Stimulated activated CD4-positive, alpha-beta T cell treated with anti-CD3 and anti-CD28 coated beads, TNF-alpha, amount 100 ng/mL, for 4 hours (primary cell): ENCODE measurements around the gene SEMA3B.
"Not testable (repeated sequence)": the region's sequence is repeated elsewhere in the genome, so short reads cannot be mapped to it uniquely, and the experiment has no call there.

Source experiments
- DNase-seq, 3 experiments: peaks; one replicate each; pipeline ENCODE4 v3.0.0-alpha.2; 2020; ENCODE audit warnings: low read depth in 3 of 3

The SEMA3B gene

DNA sequence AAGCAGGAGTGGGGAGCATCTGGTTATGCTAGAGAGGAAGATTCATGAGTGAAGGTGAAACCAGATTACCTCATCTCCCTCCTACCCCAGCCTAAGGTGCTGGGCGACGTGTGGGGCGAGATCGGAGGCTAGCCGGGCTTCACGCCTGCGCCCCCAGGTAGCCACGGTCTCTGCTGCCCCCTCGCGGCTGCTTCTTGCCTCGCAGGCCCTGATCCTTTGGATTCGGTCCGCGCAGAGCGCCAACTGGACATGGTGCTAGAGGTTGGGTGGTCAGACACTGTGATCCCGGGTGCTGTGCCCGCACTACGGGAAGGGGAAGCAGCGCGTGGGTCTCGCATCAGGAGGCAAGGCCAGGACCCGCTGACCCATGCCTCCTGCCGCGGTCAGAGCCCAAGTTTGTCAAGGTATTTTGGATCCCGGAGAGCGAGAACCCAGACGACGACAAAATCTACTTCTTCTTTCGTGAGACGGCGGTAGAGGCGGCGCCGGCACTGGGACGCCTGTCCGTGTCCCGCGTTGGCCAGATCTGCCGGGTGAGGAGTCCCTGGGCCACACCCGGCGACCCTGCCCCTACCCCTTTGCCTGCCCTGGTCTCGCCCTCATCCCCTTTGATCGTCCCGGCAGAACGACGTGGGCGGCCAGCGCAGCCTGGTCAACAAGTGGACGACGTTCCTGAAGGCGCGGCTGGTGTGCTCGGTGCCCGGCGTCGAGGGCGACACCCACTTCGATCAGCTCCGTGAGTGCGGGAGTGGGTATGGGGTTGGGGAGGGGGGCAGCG is 4.2 kb downstream of the SEMA3B start:
- peak; percentile 72 to 86 (median 74) for DNase-seq

DNA sequence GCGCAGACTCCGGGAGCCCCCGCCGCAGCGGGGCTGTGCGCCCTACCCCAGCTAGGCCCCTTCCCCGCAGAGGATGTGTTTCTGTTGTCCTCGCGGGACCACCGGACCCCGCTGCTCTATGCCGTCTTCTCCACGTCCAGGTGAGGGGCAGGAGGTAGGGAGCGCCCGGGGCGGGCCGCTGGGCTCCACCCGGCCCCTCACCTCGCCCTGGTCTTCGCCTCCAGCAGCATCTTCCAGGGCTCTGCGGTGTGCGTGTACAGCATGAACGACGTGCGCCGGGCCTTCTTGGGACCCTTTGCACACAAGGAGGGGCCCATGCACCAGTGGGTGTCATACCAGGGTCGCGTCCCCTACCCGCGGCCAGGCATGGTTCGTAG is 4.7 kb downstream of the SEMA3B start:
- DNase-seq, result no peak

DNA sequence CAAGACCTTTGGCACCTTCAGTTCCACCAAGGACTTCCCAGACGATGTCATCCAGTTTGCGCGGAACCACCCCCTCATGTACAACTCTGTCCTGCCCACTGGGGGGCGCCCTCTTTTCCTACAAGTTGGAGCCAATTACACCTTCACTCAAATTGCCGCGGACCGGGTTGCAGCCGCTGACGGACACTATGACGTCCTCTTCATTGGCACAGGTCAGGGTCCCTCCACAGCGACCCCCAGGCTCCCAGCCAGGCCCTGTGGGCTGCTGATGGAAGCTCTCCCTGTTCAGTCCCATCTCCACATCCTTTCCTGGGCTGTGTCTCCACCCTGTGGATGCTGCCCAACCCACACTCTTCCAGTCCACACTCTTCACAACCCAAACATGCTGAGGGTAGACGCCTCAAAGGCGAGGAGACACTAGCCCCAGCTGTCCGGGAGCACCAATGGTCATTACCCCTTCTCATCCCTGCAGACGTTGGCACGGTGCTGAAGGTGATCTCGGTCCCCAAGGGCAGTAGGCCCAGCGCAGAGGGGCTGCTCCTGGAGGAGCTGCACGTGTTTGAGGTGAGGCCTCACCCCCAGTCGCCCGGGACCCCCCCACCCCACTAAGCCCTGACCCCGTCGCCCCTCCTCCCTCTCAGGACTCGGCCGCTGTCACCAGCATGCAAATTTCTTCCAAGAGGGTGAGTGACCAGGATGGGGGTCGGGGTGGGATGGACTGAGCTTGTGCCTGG is 5.6 kb downstream of the SEMA3B start:
- DNase-seq, result peak; percentile 40 to 55 (median 54)

DNA sequence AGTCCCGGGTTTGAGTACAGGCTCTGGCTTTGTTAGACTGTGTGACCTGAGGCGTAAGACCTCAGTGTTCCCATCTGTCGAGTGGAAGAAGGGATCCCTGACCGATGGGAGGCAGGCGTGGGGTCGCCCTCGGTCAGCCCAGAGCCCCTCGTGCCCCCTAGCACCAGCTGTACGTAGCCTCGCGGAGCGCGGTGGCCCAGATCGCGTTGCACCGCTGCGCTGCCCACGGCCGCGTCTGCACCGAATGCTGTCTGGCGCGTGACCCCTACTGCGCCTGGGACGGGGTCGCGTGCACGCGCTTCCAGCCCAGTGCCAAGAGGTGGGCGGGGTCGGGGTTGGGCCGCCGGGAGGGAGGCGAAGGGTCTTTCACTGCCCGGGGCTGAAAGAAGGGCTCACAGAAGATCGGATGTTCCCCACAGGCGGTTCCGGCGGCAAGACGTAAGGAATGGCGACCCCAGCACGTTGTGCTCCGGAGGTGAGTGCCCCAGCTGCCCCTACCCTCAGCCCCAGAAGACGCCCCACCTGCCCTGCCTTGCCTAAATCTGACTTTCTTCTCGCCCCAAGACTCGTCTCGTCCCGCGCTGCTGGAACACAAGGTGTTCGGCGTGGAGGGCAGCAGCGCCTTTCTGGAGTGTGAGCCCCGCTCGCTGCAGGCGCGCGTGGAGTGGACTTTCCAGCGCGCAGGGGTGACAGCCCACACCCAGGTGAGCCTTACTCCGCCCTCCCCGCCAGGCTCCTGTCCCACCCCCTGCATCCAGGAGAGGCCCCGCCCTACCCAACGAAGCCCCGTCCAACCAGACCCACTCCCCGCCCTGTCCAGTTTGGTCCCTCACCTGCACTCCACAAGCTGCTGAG is 6.4 kb downstream of the SEMA3B start:
- DNase-seq, result no peak

DNA sequence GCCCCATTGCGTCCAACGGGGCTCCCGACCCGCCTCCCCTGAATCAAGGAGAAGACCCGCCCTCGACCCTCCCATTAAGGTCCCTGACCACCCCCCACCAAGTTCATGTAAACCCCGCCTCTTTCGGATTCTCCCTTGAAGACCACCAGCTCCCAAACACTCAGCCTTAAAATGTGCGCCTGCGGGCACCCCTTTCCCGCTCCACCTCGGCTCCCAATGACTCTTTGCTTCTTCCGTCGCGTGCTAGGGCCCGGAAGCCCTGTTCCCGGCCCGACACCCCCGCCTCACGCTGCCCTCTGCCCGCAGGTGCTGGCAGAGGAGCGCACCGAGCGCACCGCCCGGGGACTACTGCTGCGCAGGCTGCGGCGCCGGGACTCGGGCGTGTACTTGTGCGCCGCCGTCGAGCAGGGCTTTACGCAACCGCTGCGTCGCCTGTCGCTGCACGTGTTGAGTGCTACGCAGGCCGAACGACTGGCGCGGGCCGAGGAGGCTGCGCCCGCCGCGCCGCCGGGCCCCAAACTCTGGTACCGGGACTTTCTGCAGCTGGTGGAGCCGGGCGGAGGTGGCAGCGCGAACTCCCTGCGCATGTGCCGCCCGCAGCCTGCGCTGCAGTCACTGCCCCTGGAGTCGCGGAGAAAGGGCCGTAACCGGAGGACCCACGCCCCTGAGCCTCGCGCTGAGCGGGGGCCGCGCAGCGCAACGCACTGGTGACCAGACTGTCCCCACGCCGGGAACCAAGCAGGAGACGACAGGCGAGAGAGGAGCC is 7.2 kb downstream of the SEMA3B start:
- DNase-seq, result no peak

DNA sequence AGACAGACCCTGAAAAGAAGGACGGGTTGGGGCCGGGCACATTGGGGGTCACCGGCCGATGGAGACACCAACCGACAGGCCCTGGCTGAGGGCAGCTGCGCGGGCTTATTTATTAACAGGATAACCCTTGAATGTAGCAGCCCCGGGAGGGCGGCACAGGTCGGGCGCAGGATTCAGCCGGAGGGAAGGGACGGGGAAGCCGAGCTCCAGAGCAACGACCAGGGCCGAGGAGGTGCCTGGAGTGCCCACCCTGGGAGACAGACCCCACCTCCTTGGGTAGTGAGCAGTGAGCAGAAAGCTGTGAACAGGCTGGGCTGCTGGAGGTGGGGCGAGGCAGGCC is 7.8 kb downstream of the SEMA3B start:
- DNase-seq, result no peak

DNA sequence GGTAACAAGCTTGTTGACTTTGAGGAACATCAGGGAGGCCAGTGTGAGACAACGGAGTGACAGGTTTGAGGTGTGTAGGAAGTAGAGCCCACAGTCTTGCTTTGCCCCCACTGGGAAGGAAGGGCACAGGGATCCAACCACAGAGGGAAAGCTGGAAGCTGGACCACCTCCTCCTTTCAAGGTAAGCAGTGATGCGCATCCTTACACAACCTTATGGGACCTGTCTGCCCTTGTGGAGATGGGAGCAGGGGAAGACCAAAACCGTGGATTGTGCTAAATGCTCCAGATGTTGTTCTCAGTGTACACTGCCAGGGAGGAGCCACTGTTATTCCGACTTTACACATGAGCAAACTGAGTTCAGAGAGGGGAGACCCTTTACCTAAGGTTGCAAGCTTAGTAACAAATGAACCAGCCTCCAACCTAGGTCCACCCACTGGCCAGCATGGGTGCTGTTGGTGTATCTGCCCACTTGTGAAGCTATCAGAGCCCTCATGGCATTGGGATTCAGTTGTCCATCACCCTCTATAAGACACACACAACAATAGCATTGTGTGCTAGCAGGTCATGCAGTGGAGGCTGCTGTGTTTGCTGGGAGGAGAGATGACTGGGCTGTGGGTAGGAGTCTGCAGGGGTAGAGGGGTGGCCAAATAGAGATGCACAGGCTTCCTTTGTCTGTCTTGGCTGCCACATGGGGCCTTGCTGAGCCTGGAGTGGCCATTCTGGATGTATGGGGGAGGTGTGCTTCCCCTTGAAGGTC is 9.4 kb downstream of the SEMA3B start:
- DNase-seq, result no peak

DNA sequence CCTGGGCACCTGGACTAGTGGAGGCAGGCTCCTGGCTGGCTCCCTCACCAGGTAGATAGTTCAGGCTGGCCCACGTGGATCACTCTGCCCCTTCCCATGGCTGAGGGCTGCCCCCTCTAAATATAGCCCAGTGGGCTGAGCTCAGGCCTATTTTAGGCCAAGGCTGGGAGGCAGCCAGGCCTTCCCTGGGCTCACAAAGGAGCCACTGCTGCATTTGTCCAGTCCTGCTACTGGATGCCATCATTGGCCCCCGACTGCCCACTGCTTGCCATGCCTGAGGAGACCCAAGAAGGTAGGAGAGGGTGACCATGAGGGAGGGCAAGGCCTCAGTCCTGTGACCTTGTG is 9.9 kb downstream of the SEMA3B start, which contains the start of gene LSMEM2:
Gene LSMEM2 (plus strand): TSS at position 208 of the 345 bp plus-strand sequence. CDS start 27 bp downstream, at position 235.
- no peak for DNase-seq

DNA sequence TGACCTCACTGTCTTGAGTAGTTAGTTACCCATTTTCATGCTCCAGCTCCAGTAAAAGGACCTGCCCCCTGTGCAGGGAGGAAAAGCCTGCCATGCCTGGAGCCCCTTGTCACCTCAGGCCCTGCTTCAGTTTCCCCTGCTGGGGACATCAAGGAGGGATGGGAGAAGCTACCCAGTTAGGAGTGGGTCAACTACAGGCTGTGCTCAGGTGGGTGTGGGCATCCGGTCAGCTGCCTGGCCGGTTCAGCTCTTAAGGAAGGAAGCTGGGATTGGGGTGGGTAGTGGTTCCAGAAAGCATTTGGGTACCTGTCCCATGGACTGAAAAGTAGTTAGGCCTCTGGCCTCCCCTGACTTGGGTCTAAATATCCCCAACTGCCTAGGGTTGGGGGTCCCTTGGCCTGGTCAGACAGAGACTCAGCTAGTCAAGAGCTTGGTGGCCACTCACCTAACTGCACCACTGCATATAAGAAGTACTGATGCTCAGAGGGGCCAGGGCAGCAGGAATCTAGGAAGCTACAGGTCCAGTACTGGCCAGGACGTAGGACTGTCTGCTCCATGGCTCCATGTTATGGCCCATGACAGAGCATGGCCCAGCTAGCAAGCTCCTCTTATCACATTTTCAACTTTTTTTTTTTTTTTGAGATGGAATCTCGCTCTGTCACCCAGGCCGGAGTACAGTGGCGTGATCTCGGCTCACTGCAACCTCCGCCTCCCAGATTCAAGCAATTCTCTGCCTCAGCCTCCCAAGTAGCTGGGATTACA is 10.5 kb downstream of the SEMA3B start:
- DNase-seq, result no peak

DNA sequence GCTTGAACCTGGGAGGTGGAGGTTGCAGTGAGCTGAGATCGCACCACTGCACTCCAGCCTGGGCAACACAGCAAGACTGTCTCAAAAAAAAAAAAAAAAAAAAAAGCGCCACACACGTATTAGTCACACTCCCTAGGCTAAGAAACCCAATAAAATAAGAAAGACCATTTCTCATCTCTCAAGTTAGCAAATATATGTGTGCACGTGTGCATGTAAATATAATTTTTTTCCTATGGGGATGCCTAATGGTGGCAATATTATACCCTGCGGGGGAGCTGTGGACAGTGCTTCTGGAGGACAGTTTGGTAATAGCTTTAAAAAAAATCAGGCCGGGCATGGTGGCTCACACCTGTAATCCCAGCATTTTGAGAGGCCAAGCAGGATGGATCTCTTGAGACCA is 15.2 kb downstream of the SEMA3B start:
- not testable (repeated sequence) for DNase-seq

DNA sequence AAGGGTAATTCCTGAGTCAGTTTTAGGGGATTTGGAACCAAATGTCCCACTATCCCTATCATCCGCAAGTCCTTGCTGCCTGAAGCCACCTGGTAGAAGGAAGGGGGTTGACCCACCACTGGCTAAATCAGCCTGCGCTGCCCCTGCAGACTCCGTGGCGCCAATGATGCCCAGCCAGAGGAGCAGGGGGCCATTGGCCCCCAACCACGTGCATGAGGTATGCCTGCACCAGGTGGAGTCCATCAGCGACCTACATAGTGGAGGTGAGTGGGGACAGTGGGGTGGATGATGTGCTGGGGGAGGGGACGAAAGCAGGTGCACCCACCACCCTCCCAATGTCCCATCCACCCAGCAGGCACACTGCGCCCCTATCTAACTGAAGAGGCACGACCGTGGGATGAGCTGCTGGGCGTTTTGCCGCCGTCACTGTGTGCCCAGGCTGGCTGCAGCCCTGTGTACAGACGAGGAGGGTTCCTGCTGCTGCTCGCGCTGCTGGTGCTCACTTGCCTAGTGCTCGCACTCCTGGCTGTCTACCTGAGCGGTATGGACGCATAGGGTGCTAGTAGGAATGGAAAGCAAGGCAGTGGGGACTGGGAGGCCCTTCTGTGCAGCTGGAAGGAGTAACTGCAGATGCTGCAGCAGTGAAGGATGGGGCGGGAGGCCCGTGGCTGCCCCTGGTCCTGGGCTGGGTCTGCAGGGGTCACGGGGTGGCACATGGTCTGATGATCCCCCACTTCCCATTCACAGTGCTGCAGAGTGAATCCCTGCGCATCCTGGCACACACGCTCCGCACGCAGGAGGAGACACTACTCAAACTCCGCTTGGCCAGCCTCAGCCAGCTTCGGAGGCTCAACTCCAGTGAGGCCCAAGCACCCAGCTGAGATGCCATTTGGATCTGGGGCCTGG is 17.6 kb downstream of the SEMA3B start:
- DNase-seq, result no peak

DNA sequence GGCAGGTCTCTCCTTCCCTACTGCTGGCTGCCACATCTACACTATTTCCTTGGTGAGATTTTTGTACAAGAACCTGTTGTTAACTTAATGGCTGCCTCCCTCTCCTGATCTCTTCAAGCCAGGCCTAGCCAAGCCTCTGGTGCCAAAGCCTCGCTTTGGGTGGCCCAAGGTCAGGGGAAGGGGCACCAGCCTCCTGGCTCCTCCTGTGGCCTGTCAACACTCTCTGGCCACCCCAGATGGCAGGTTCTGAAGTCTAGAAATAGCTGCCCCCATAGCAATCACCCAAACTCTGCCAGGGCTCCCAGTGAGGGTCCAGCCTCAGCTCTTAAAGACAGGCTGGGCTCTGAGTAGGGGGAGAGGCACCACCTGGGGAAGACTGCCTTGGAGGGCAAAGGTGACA is 18.3 kb downstream of the SEMA3B start:
- no peak for DNase-seq

DNA sequence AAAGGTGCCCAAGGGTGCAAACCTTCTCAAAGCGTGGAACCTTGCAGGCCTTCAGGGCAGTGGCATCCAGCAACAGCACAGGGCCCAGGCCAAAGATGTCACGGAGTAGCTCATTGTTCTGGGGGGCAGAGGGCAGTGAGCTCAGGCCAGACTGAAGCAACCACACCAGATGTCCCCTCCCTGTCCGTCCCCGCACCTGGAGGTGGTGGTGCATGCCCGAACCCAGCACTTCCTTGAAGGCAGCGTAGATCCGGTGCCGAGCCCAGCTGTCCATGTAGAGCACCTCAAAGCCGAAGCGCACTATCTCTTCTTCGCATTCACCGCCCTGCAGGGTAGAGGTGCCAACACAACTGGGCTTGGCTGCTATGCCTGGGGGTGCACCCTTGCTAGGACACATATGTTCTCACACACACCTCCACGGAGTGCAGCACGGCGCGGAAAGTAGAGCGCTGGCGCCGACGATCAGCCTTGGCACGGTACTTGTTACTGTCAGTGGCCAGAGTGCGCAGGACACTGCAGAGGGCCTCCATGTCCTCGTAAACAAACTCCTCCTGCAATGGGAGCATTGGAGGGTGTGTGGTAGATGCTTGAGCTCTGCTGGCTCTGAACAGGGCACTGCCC is 19.6 kb downstream of the SEMA3B start:
- no peak for DNase-seq

DNA sequence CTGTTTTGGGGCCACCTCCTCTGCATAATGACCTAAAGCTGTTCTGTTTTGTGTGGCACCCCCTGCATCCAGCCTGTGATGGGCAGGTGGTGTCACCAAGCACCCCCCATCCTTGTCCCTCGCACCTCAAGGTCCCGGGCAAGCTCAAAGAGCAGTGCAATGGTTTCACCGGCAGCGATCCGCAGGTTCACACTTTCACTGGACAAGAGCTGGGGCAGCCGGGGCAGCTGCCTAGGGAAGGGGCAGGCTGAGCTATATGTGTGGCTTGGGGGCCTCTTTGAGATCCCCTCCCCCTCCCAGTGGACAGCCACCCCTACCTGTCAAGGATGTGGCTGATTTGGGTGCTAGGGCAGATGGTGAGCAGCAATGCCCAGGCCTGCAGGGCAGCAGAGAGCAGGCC is 20.2 kb downstream of the SEMA3B start:
- DNase-seq, result no peak

DNA sequence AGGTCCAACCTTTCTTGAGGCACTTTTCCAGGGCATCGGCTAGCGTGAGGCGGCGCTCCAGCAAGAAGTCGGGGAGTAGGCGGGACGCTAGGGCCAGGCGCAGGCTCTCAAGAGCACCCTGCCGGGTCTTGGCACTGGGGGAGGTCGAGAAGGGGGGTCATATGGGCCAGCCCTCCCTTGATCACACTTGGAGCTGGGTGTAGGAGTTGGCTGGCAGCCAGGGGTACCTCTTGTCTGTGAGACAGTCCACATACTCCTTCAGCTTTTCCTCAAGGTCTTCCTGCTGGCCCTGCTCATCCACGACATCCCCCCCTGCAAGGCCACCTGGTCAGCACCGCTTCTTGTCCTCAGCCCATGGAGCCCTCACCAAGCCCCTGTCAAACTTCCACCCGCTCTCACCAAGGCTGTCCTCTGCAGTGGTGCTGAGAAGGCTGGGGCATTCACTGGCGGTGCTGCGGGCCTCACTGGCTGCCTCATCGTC is 21.3 kb downstream of the SEMA3B start:
- no peak for DNase-seq

DNA sequence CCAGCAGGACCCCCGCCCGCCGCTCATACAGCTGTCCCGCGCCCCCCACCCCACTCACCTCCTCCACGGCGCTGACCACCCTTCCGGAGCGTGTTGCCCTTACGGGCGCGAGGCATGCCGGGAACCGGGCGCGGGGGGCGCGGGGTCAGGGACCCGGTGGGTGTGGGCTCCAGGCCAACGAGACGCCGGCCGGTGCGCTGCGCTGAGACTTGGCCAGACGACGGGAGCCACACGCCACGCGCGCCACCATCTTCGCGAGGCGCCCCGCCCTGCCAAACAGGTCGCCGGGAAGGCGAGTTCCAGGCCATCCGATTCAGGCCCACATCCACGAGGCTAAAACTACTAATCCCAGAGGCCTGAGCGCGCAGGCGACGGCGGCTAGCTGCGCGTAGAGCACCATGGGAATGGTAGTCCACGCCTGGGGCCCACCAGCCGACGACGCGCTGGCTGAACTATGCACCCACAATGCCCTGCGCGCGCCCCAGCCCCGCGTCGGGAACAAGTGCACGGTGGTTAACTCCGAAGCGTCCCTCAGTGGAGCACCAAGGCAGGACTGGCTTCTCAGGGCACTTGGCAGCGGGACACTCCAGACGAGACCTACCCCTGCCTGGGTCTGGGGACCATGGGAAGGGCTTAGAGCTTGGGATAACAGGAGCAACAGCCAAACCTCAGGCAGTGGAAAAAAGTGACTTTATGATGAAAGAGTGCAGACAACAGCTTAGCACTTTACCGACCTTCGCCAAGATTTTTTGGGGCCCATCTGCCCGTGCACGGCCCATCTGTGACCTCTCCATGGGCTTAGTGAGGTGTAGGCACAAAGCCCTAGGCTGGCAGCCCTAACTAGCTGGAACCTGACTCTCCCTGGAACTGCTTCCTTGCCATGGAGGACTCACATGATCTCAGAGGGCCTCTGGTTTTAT is 23.5 kb downstream of the SEMA3B start, which contains the start of gene IFRD2:
Gene IFRD2 (minus strand): TSS at position 271 of the 920 bp plus-strand sequence. CDS start 155 bp downstream, at position 116.
- peak; percentile 81 to 93 (median 93) for DNase-seq

DNA sequence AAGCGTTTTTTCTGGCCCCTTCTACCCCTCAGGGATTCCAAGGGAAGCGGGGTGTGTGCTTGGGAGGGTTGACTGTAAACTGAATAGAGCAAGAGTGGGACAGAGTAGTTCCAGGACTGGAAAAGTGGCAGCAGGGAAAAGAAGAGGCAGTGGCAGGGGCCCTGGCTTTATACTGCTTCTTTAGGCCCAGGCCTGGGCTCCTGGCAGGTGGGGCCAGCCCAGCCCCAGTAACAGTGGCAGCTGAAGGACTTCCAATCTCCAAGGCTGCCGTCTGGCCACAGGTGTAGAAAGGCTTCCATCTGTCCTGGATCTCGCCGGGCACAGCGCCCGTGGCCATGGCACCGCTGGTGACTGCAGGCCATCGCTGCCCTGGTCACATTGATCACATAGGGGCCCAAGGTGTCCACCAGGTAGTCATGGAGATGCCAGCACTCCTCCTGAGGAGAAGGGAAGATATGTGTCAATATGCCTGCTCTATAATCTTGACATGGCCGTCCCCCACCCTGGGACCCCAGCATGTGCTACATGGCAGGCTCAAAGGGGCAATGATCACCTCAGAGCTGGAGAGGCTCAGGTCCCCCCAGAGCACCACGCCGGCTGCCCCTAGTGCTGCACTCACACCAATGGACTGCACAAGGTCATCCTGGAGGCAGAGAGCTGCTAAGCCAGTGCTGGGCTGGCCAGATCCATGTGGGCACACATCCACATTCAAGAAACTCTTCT is 24.3 kb downstream of the SEMA3B start:
- DNase-seq, result no peak
